OCI-LY1 (cell line): ENCODE data around the gene CAMK1G.

ENCODE experiments used
- H2AFZ ChIP-seq: fragments of 200-600 bp; sonication (generic), shearing (Covaris generic); 2 replicates; pipeline ENCODE4 v1.6.0; 2014; ENCODE audit warnings: antibody characterized with exemption, mild to moderate bottlenecking, low read length
- H3F3A ChIP-seq: fragments of 200-600 bp; sonication (generic), shearing (Covaris generic); 2 replicates; pipeline ENCODE4 v1.6.0; 2014; ENCODE audit warnings: mild to moderate bottlenecking, antibody characterized with exemption, low read length, moderate library complexity; ENCODE audit not compliant: insufficient read depth
- H3K27ac ChIP-seq: fragments of 200-600 bp; sonication (generic); 2 replicates; pipeline ENCODE4 v1.5.1; 2014; ENCODE audit warnings: low read length, mixed run types, mild to moderate bottlenecking, low read depth; ENCODE audit not compliant: poor library complexity, severe bottlenecking
- H3K27me3 ChIP-seq: fragments of 200-600 bp; sonication (generic); 2 replicates; pipeline ENCODE4 v1.6.0; 2014; ENCODE audit warnings: antibody characterized with exemption, mild to moderate bottlenecking, low read length, moderate library complexity; ENCODE audit not compliant: insufficient read depth
- H3K36me3 ChIP-seq: fragments of 200-600 bp; sonication (generic); 2 replicates; pipeline ENCODE4 v1.6.1; 2014; ENCODE audit warnings: mild to moderate bottlenecking, antibody characterized with exemption, low read length, moderate library complexity, mixed read lengths; ENCODE audit not compliant: insufficient read depth
- H3K4me1 ChIP-seq: fragments of 200-600 bp; sonication (generic); 2 replicates; pipeline ENCODE4 v1.5.1; 2014; ENCODE audit warnings: mild to moderate bottlenecking, low read length, moderate library complexity; ENCODE audit not compliant: insufficient read depth, severe bottlenecking
- H3K4me2 ChIP-seq: fragments of 200-600 bp; sonication (generic), shearing (Covaris generic); 2 replicates; pipeline ENCODE4 v1.6.1; 2014; ENCODE audit warnings: low read length
- H3K4me3 ChIP-seq: fragments of 200-600 bp; sonication (generic); 2 replicates; pipeline ENCODE4 v1.5.1; 2014; ENCODE audit warnings: low read length, low read depth, mild to moderate bottlenecking, mixed read lengths; ENCODE audit not compliant: poor library complexity, severe bottlenecking
- H3K79me2 ChIP-seq: fragments of 200-600 bp; shearing (Covaris generic); 2 replicates; pipeline ENCODE4 v1.6.1; 2016; ENCODE audit warnings: mixed run types, low read length, mixed read lengths; ENCODE audit not compliant: insufficient read depth
- H3K9ac ChIP-seq: fragments of 200-600 bp; sonication (generic), shearing (Covaris generic); 2 replicates; pipeline ENCODE4 v1.6.1; 2014; ENCODE audit warnings: mild to moderate bottlenecking, low read length, mixed read lengths
- H3K9me2 ChIP-seq: fragments of 200-600 bp; sonication (generic), shearing (Covaris generic); 2 replicates; pipeline ENCODE4 v1.6.1; 2014; ENCODE audit warnings: low read depth, mild to moderate bottlenecking, low read length, mixed read lengths
- H3K9me3 ChIP-seq: fragments of 200-600 bp; shearing (Covaris generic); 2 replicates; pipeline ENCODE4 v1.6.1; 2014; ENCODE audit warnings: low read length, mixed read lengths
- H4K20me1 ChIP-seq: fragments of 200-600 bp; sonication (generic), shearing (Covaris generic); 2 replicates; pipeline ENCODE4 v1.6.0; 2016; ENCODE audit warnings: mild to moderate bottlenecking, low read length; ENCODE audit not compliant: insufficient read depth
- EZH2 ChIP-seq: fragments of 200-600 bp; sonication (generic), shearing (Covaris generic); IDR thresholded peaks from 2 replicates; pipeline ENCODE4 v1.8.0; 2017; ENCODE audit warnings: borderline replicate concordance, mixed run types, mild to moderate bottlenecking, antibody characterized with exemption, low read length, moderate library complexity, mixed read lengths
- TF ChIP-seq, protein P1 (sequence below): fragments of 200-600 bp; sonication (generic), shearing (Covaris generic); IDR thresholded peaks from 2 replicates; pipeline ENCODE4 v1.5.1; 2017; ENCODE audit warnings: mild to moderate bottlenecking, antibody characterized with exemption, low read length, moderate library complexity, mixed read lengths

The CAMK1G gene

DNA sequence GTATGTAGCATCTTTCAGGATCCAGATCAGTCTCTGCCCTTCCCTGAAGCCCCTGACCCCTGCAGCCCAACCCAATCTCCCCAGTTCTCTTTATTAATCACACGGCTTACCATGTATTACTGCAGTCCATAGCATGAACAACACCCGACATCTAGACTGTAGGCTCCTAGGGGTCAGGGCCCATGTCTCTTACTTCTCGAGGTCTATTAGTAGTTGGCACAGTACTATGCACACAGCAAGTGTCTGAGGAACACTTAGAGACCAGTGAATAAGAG is 27.1 kb downstream of the CAMK1G start:
- no peak overlapping the region for H3K9ac ChIP-seq
- no peaks in the 10 kb centered on the region for H3K27me3 ChIP-seq
- H3K79me2 ChIP-seq: no peaks in the 10 kb centered on the region
- no peak overlapping the region for H3K27ac ChIP-seq
- H3F3A ChIP-seq: no peaks in the 10 kb centered on the region
- H3K9me2 ChIP-seq: no peaks in the 10 kb centered on the region
- H3K4me3 ChIP-seq: no peak overlapping the region
- no peak for TF ChIP-seq EZH2
- TF ChIP-seq, protein P1, sequence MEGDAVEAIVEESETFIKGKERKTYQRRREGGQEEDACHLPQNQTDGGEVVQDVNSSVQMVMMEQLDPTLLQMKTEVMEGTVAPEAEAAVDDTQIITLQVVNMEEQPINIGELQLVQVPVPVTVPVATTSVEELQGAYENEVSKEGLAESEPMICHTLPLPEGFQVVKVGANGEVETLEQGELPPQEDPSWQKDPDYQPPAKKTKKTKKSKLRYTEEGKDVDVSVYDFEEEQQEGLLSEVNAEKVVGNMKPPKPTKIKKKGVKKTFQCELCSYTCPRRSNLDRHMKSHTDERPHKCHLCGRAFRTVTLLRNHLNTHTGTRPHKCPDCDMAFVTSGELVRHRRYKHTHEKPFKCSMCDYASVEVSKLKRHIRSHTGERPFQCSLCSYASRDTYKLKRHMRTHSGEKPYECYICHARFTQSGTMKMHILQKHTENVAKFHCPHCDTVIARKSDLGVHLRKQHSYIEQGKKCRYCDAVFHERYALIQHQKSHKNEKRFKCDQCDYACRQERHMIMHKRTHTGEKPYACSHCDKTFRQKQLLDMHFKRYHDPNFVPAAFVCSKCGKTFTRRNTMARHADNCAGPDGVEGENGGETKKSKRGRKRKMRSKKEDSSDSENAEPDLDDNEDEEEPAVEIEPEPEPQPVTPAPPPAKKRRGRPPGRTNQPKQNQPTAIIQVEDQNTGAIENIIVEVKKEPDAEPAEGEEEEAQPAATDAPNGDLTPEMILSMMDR: no peak
- H2AFZ ChIP-seq: no peak overlapping the region
- no peak overlapping the region for H3K4me2 ChIP-seq
- no peaks in the 10 kb centered on the region for H4K20me1 ChIP-seq
- no peaks in the 10 kb centered on the region for H3K9me3 ChIP-seq
- no peaks in the 10 kb centered on the region for H3K36me3 ChIP-seq
- no peaks in the 10 kb centered on the region for H3K4me1 ChIP-seq

- no peaks in the 10 kb centered on the region for H3K79me2 ChIP-seq
- H3K9me3 ChIP-seq: no peaks in the 10 kb centered on the region
- no peaks in the 10 kb centered on the region for H3K27me3 ChIP-seq
- TF ChIP-seq, protein P1: no peak
- TF ChIP-seq EZH2: no peak
- H4K20me1 ChIP-seq: no peaks in the 10 kb centered on the region
- no peak overlapping the region for H3K4me2 ChIP-seq
- H3K36me3 ChIP-seq: no peaks in the 10 kb centered on the region
- H3K4me1 ChIP-seq: no peaks in the 10 kb centered on the region
- no peaks in the 10 kb centered on the region for H3K9me2 ChIP-seq
- H3F3A ChIP-seq: no peaks in the 10 kb centered on the region
- no peak overlapping the region for H3K9ac ChIP-seq
- H3K4me3 ChIP-seq: no peak overlapping the region
- no peak overlapping the region for H2AFZ ChIP-seq
- H3K27ac ChIP-seq: no peak overlapping the region
Observed at GRCh38 chr1:209611771-209612570, 28.5 kb downstream of the CAMK1G start.

GRCh38 chr1:209612646-209613399 is 29.3 kb downstream of the CAMK1G start:
- H3K4me2 ChIP-seq: no peak overlapping the region
- H3K9ac ChIP-seq: no peak overlapping the region
- H4K20me1 ChIP-seq: no peaks in the 10 kb centered on the region
- H3K79me2 ChIP-seq: no peaks in the 10 kb centered on the region
- H3K9me3 ChIP-seq: no peaks in the 10 kb centered on the region
- TF ChIP-seq EZH2: no peak
- TF ChIP-seq, protein P1: no peak
- H3K27ac ChIP-seq: no peak overlapping the region
- no peak overlapping the region for H3K4me3 ChIP-seq
- no peaks in the 10 kb centered on the region for H3F3A ChIP-seq
- no peaks in the 10 kb centered on the region for H3K4me1 ChIP-seq
- no peaks in the 10 kb centered on the region for H3K36me3 ChIP-seq
- H2AFZ ChIP-seq: no peak overlapping the region
- H3K27me3 ChIP-seq: no peaks in the 10 kb centered on the region
- no peaks in the 10 kb centered on the region for H3K9me2 ChIP-seq
